ENCODE data around the gene KATNB1.

DNA sequence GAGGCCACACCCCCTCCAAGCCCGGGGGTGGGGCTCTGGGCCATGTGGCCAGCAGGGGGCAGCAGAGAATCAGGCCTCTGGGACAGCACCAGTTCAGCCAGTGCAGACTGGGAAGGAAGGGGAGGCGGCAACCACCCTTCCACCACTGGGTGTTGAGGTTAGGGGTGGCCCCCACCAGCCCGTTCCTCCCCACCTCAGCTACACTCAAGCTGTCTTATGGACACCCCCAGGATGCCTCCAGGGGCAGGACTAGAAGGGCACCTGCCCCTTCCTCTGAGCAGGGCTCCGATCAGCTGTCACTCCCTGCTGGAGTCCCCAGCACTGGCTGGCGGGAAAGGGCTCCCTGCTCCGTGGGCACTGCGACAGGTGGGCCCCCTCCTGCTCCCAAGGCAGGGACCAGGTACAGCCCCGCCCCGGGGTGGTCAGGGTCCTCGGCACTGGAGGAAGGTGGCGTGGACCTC, 21.8 kb downstream of the KATNB1 start:
- TF ChIP-seq ELF1 (IDR thresholded peaks at IDR 0.05) (no peak), EZH2phosphoT487 (IDR thresholded peaks at IDR 0.05; ENCODE audit: borderline replicate concordance, low read depth) (no peak), TCF12 (IDR thresholded peaks at IDR 0.05) (no peak), NFIC (IDR thresholded peaks at IDR 0.05; ENCODE audit: borderline replicate concordance) (no peak), RFX5 (IDR thresholded peaks at IDR 0.05; ENCODE audit: low read length) (no peak), SMC3 (IDR thresholded peaks at IDR 0.05; ENCODE audit: low read depth, low read length) (peak; percentile 85), POLR2AphosphoS5 (IDR thresholded peaks at IDR 0.05; ENCODE audit: low read depth, low read length) (no peak), MXI1 (IDR thresholded peaks at IDR 0.05; ENCODE audit: low read depth, low read length) (no peak), FOXJ3 (CRISPR knock-in tag; IDR thresholded peaks at IDR 0.05) (no peak)
- TF ChIP-seq, protein P1, sequence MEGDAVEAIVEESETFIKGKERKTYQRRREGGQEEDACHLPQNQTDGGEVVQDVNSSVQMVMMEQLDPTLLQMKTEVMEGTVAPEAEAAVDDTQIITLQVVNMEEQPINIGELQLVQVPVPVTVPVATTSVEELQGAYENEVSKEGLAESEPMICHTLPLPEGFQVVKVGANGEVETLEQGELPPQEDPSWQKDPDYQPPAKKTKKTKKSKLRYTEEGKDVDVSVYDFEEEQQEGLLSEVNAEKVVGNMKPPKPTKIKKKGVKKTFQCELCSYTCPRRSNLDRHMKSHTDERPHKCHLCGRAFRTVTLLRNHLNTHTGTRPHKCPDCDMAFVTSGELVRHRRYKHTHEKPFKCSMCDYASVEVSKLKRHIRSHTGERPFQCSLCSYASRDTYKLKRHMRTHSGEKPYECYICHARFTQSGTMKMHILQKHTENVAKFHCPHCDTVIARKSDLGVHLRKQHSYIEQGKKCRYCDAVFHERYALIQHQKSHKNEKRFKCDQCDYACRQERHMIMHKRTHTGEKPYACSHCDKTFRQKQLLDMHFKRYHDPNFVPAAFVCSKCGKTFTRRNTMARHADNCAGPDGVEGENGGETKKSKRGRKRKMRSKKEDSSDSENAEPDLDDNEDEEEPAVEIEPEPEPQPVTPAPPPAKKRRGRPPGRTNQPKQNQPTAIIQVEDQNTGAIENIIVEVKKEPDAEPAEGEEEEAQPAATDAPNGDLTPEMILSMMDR (IDR thresholded peaks at IDR 0.05), result peak; percentile 92
- TF ChIP-seq, protein P2, sequence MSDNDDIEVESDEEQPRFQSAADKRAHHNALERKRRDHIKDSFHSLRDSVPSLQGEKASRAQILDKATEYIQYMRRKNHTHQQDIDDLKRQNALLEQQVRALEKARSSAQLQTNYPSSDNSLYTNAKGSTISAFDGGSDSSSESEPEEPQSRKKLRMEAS (IDR thresholded peaks at IDR 0.05; ENCODE audit: low read depth), result no peak
